ENCODE data around the gene ZMAT3. TPM values are rescaled to one million over a fixed set of nuclear protein-coding genes. Genes with fewer than 3 reads are reported as not detected.

The ZMAT3 gene
- total and polyA plus RNA-seq, 2 experiments from 2014 or later: 7.6 to 9.5 TPM

DNA sequence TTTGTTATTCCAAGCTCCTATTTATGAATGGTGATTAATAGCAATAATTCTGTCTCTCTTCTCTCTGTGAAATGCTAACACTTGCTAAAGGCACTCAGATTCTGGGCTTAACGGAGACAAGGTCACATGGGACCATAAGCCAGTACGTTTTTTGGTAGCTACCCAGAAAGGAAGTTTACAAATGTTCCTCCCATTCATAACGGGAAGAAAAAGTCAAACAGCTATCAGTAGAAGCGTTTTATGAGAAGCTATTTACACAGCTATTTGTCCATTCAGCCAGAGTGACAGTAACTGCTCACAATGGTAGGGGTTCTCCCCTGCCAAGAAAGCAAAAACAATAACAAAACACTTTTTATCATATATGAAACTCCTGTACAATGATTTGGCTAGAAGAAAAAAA is 51.5 kb downstream of the ZMAT3 start:
- Histone ChIP-seq H3K4me1 (ENCODE audit: low read depth) (no peaks in the 10 kb centered on the region), H3K27me3 (no peaks in the 10 kb centered on the region), H3K4me3 (no peak overlapping the region), H3K9me3 (ENCODE audit: low read depth) (no peaks in the 10 kb centered on the region), H3K27ac (no peak overlapping the region), H3K36me3 (no peaks in the 10 kb centered on the region)
- no peak for TF ChIP-seq CTCF (IDR thresholded peaks at IDR 0.05; ENCODE audit: low read depth, low read length)
- peak in 1 of 2 donors; percentile 61 for DNase-seq (ENCODE audit: low read depth in 1 of 2, low spot score in 1 of 2)

DNA sequence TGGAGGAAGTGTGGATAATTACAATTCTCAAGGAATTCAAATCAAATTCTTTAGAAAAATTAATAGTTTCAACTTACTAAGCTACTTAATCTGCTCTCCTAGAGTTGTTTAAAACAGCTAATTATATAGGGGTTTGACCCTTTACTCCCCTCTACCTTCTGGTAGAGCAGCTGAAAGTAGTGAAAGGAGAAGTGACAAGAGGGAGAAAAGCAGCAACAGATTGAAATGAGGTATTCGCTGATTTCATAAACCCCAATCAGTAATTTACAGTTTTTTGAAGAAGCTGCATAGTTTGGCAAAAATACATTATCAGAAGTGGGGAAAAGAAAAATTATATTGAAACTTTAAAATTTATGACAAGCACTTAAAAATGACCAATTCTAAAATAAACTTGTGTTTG is 52.8 kb downstream of the ZMAT3 start:
- TF ChIP-seq CTCF (IDR thresholded peaks at IDR 0.05; ENCODE audit: low read depth, low read length): no peak
- no peak overlapping the region for H3K27ac ChIP-seq
- H3K36me3 ChIP-seq: no peaks in the 10 kb centered on the region
- H3K4me3 ChIP-seq: no peak overlapping the region
- no peaks in the 10 kb centered on the region for H3K4me1 ChIP-seq (ENCODE audit: low read depth)
- H3K27me3 ChIP-seq: no peaks in the 10 kb centered on the region
- H3K9me3 ChIP-seq (ENCODE audit: low read depth): no peaks in the 10 kb centered on the region
- DNase-seq (ENCODE audit: low read depth in 1 of 2, low spot score in 1 of 2): no peak

- H3K36me3 ChIP-seq: no peaks in the 10 kb centered on the region
- no peak overlapping the region for H3K4me3 ChIP-seq
- H3K27ac ChIP-seq: no peak overlapping the region
- no peaks in the 10 kb centered on the region for H3K9me3 ChIP-seq (ENCODE audit: low read depth)
- H3K4me1 ChIP-seq (ENCODE audit: low read depth): no peaks in the 10 kb centered on the region
- no peaks in the 10 kb centered on the region for H3K27me3 ChIP-seq
- TF ChIP-seq CTCF (IDR thresholded peaks at IDR 0.05; ENCODE audit: low read depth, low read length): no peak
- DNase-seq (ENCODE audit: low read depth in 1 of 2, low spot score in 1 of 2): no peak
Measured at GRCh38 chr3:179016979-179017670, 54.5 kb downstream of the ZMAT3 start.

DNA sequence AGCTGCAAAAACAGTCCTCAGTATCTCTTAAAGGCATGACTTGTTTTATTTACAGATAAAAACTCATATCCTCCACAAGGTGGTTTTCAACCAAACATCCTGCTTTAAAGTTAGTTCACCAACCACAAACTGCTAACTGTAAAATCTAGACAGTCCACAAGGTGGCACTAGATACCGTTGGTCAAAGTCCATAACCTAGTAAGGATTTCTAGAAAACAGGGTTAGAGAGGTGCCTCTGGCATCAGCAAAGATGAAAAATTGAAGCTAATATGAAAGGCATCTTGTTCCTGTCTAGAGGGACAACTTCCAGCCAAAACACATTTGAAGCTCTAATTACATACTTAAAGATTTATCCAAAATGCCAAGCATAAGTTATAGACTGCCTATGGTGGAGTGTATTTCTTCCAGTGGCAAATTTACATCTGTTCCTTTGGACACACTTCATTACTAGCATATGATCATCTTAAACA is 56.0 kb downstream of the ZMAT3 start:
- TF ChIP-seq CTCF (IDR thresholded peaks at IDR 0.05; ENCODE audit: low read depth, low read length): peak; percentile 79
- DNase-seq (ENCODE audit: low read depth in 1 of 2, low spot score in 1 of 2): peak; percentile 75 to 86
- Histone ChIP-seq H3K27me3 (no peaks in the 10 kb centered on the region), H3K4me1 (ENCODE audit: low read depth) (no peaks in the 10 kb centered on the region), H3K36me3 (no peaks in the 10 kb centered on the region), H3K4me3 (no peak overlapping the region), H3K27ac (no peak overlapping the region), H3K9me3 (ENCODE audit: low read depth) (no peaks in the 10 kb centered on the region)

- Histone ChIP-seq H3K9me3 (ENCODE audit: low read depth) (no peaks in the 10 kb centered on the region), H3K27ac (no peak overlapping the region), H3K4me3 (no peak overlapping the region), H3K36me3 (no peaks in the 10 kb centered on the region), H3K4me1 (ENCODE audit: low read depth) (no peaks in the 10 kb centered on the region), H3K27me3 (no peaks in the 10 kb centered on the region)
- TF ChIP-seq CTCF (IDR thresholded peaks at IDR 0.05; ENCODE audit: low read depth, low read length): no peak
- DNase-seq (ENCODE audit: low read depth in 1 of 2, low spot score in 1 of 2): no peak
Measured at GRCh38 chr3:179005706-179006105, 65.9 kb downstream of the ZMAT3 start.

All from cardiac muscle cell (in vitro differentiated cells and primary cell).